Muscle layer of colon (tissue), 2 donors: Measurements from ENCODE around the gene ARNT2.
"Not testable (repeated sequence)": the region's sequence is repeated elsewhere in the genome, so short reads cannot be mapped to it uniquely, and the experiment has no call there.

Source experiments
- H3K27ac ChIP-seq: one replicate; pipeline ENCODE4 v1.7.0; 2013; ENCODE audit warnings: low read depth, mild to moderate bottlenecking, low read length, moderate library complexity
- H3K27me3 ChIP-seq, 2 donors: one replicate each; pipeline ENCODE4 v1.7.0; 2013; ENCODE audit warnings: low read length in 2 of 2, mild to moderate bottlenecking in 2 of 2; ENCODE audit not compliant: insufficient read depth in 2 of 2, control insufficient read depth in 1 of 2
- H3K36me3 ChIP-seq: one replicate; pipeline ENCODE4 v1.7.0; 2013; ENCODE audit warnings: mild to moderate bottlenecking, low read length; ENCODE audit not compliant: insufficient read depth
- H3K4me1 ChIP-seq: one replicate; pipeline ENCODE4 v1.7.0; 2013; ENCODE audit warnings: mild to moderate bottlenecking, low read length; ENCODE audit not compliant: insufficient read depth
- H3K4me3 ChIP-seq, 2 donors: one replicate each; pipeline ENCODE4 v1.7.0; 2013; ENCODE audit warnings: low read length in 2 of 2, low read depth in 1 of 2, mild to moderate bottlenecking in 1 of 2, moderate library complexity in 1 of 2
- H3K9ac ChIP-seq: one replicate; pipeline ENCODE4 v1.7.0; 2013; ENCODE audit warnings: low read length
- H3K9me3 ChIP-seq: one replicate; pipeline ENCODE4 v1.7.0; 2013; ENCODE audit warnings: mild to moderate bottlenecking, low read length
- donor health status: abdominal sarcoma.
- donor health status: Adenocarcinoma of cecum.

ARNT2 gene

DNA sequence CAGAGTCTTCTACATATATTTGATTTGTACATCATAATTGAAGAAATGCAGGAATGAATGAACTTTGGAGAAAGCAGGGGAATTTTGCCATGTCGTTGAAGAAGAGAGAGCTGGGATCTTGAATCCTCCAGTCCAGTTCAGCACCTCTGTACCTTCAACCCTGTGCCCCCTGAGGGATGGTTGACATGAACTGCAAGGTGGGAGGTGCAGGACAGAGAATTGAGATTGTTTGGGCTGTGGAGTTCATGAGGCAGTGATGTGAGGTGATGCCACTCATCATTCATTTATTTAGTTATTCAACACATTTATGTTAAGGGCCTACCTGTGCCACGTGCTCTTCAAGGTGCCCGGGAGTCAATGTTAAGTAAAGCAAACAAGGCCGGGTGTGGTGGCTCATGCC lies 104.6 kb downstream of the ARNT2 start:
- Histone ChIP-seq H3K4me3 (no peak overlapping the region), H3K9me3 (peaks cover 3% of the 10 kb centered on the region), H3K27ac (no peak overlapping the region), H3K27me3 (no peaks in the 10 kb centered on the region), H3K4me1 (peaks cover 12% of the 10 kb centered on the region), H3K9ac (no peak overlapping the region), H3K36me3 (no peaks in the 10 kb centered on the region)

DNA sequence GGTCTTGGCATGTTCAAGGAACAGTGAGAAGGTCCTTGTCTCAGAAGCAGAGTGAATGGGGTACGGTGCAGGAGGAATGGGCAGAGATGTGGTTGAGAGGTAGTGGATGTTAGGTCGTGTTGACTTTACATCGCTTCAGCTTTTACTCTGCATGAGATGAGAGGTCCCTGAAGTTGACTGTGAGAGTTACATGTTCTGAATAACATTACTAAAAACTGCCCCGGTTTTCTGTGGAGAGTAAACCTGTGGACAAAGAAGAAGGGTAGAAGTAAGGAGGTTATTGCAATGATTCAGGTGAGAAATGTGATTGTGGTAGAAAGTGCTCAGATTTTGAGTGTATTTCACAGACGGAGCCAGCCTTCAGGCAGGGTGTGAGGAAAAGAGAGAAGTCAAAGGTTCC lies 105.6 kb downstream of the ARNT2 start:
- H3K27me3 ChIP-seq = no peaks in the 10 kb centered on the region
- no peak overlapping the region for H3K9ac ChIP-seq
- H3K36me3 ChIP-seq = no peaks in the 10 kb centered on the region
- H3K27ac ChIP-seq = no peak overlapping the region
- no peak overlapping the region for H3K4me3 ChIP-seq
- peaks cover 12% of the 10 kb centered on the region for H3K4me1 ChIP-seq
- H3K9me3 ChIP-seq = peaks cover 3% of the 10 kb centered on the region

- not testable (repeated sequence) for H3K27me3 ChIP-seq, H3K9ac ChIP-seq, H3K36me3 ChIP-seq, H3K4me3 ChIP-seq, H3K9me3 ChIP-seq, H3K27ac ChIP-seq
- peaks cover 12% of the 10 kb centered on the region for H3K4me1 ChIP-seq
These were observed 106.8 kb downstream of the ARNT2 start for GRCh38 chr15:80510985-80511384.

DNA sequence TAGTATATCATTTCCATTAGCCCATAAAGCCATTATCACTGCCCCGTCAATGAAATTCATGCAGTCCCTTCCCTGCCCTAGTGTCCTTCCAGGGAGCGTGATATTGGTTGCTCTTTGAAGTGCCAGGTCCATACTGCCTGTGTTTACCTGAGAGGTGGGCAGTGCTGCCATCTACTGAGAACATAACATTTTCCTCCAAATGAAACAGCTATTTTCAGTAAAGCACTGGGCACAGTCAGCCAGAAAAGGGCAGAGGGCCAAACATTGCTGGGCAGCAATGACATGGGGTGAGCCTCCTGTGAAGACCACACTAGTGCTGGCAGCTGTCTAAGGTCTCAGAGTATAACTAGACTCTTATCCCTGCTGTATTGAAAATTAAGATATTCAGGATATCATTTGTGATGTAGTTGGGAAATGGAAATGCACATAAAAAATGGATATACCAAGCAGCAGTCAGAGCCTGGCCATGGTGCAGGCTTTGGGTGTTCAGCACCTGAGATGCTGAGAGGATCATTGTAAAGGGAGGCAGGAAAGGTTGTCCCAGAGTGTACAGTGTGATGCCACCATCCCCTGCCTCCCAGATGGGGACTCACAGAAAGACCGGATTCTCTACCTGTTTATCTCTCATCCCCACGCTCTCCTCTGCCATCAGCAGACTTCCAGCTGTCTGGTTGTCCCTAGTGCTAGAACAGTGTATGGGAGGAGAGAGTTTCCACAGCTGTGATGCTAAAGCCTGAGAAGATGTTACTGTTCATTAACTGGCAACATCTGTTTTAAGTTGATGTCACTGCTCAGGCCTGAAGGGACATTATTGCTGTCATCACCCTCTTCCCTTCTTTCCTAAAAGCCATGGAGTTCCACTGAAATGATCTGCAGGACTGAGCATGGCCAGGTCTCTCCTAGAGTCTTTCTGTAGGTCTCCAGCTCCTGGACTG lies 108.8 kb downstream of the ARNT2 start:
- Histone ChIP-seq H3K4me3 (no peak overlapping the region), H3K9me3 (peaks cover 5% of the 10 kb centered on the region), H3K27me3 (no peaks in the 10 kb centered on the region), H3K27ac (no peak overlapping the region), H3K4me1 (peaks cover 2% of the 10 kb centered on the region), H3K36me3 (no peaks in the 10 kb centered on the region), H3K9ac (no peak overlapping the region)

DNA sequence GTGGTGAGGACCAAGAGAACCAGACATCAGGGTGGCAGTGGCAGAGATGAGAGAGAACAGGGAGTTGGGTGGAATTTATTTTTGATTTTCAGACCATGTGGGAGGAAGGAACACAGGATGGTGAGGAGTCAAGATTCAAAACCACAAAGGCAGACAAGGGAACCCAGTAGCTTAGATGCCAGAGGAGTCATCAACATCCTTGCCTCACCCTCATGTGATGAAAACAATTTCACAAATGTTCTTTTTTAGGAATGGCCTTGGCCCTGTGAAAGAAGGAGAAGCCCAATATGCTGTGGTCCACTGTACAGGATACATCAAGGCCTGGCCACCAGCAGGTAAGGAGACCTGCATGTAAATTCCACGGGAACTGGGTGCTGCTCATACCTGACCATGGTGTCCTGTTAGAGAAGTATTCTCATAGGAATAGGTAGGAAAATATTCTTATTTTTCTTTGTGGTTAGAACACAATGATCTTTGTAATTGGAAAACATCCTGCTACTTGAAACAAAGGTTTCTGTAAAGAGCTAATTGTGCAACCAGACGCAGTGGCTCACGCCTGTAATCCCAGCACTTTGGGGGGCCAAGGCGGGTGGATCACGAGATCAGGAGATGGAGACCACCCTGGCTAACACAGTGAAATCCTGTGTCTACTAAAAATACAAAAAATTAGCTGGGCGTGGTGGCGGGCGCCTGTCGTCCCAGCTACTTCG lies 110.0 kb downstream of the ARNT2 start:
- H3K4me1 ChIP-seq = no peaks in the 10 kb centered on the region
- no peak overlapping the region for H3K27ac ChIP-seq
- no peak overlapping the region for H3K4me3 ChIP-seq
- H3K9me3 ChIP-seq = peaks cover 5% of the 10 kb centered on the region
- H3K9ac ChIP-seq = no peak overlapping the region
- no peaks in the 10 kb centered on the region for H3K36me3 ChIP-seq
- H3K27me3 ChIP-seq = no peaks in the 10 kb centered on the region

GRCh38 chr15:80517290-80517689 lies 113.1 kb downstream of the ARNT2 start:
- no peak overlapping the region for H3K4me3 ChIP-seq
- H3K36me3 ChIP-seq = no peaks in the 10 kb centered on the region
- no peaks in the 10 kb centered on the region for H3K4me1 ChIP-seq
- H3K27me3 ChIP-seq = no peaks in the 10 kb centered on the region
- no peak overlapping the region for H3K27ac ChIP-seq
- peaks cover 5% of the 10 kb centered on the region for H3K9me3 ChIP-seq
- no peak overlapping the region for H3K9ac ChIP-seq

GRCh38 chr15:80518522-80518921 lies 114.3 kb downstream of the ARNT2 start:
- Histone ChIP-seq H3K36me3 (no peaks in the 10 kb centered on the region), H3K27ac (no peak overlapping the region), H3K4me3 (no peak overlapping the region), H3K4me1 (no peaks in the 10 kb centered on the region), H3K27me3 (no peaks in the 10 kb centered on the region), H3K9me3 (peaks cover 5% of the 10 kb centered on the region), H3K9ac (no peak overlapping the region)

- Histone ChIP-seq H3K9ac (no peak overlapping the region), H3K27ac (no peak overlapping the region), H3K4me3 (no peak overlapping the region), H3K27me3 (no peaks in the 10 kb centered on the region), H3K36me3 (no peaks in the 10 kb centered on the region), H3K9me3 (no peaks in the 10 kb centered on the region), H3K4me1 (no peaks in the 10 kb centered on the region)
These were observed 119.6 kb downstream of the ARNT2 start for GRCh38 chr15:80523746-80524145.

- H3K4me3 ChIP-seq = no peak overlapping the region
- H3K27me3 ChIP-seq = no peaks in the 10 kb centered on the region
- no peak overlapping the region for H3K27ac ChIP-seq
- H3K36me3 ChIP-seq = no peaks in the 10 kb centered on the region
- H3K4me1 ChIP-seq = no peaks in the 10 kb centered on the region
- H3K9ac ChIP-seq = no peak overlapping the region
- H3K9me3 ChIP-seq = no peaks in the 10 kb centered on the region
These were observed 121.7 kb downstream of the ARNT2 start for GRCh38 chr15:80525853-80526252.

- no peaks in the 10 kb centered on the region for H3K36me3 ChIP-seq
- no peak overlapping the region for H3K27ac ChIP-seq
- no peaks in the 10 kb centered on the region for H3K27me3 ChIP-seq
- no peak overlapping the region for H3K9ac ChIP-seq
- H3K4me3 ChIP-seq = no peak overlapping the region
- no peaks in the 10 kb centered on the region for H3K9me3 ChIP-seq
- H3K4me1 ChIP-seq = peaks cover 5% of the 10 kb centered on the region
These were observed 122.6 kb downstream of the ARNT2 start for GRCh38 chr15:80526556-80527340.

DNA sequence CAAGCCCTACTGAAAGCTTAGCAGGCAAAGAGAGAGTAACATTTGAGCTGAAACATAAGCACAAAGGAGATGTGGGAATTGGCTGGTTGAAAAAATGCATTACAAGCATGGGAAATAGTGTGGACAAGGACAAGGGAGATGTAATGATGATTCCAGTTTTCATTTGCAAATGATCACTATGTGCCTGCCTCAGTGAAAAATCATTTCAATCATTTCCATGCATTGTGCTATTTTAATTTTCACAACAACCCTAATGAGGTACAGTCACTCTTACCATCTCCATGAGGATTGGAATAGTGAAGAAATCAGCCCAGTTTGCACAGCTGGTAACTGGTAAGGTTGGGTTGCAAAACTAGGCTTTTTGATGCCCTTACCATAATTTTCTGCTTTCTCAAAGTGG lies 123.2 kb downstream of the ARNT2 start:
- peaks cover 5% of the 10 kb centered on the region for H3K4me1 ChIP-seq
- no peaks in the 10 kb centered on the region for H3K36me3 ChIP-seq
- no peak overlapping the region for H3K27ac ChIP-seq
- H3K4me3 ChIP-seq = no peak overlapping the region
- H3K27me3 ChIP-seq = no peaks in the 10 kb centered on the region
- H3K9me3 ChIP-seq = no peaks in the 10 kb centered on the region
- H3K9ac ChIP-seq = no peak overlapping the region
